T-helper 1 cell treated with Interleukin-12 subunit alpha and Interleukin-12 subunit beta and Interleukin-4 antibody, amounts not matched to agents 30 μg/mL and 1 μg/mL, for 36 hours (primary cell): ENCODE results near the gene KIF1A.

Experiments
- H3K27ac Mint-ChIP-seq: one replicate; pipeline ENCODE4 v1.8.0; 2021; ENCODE audit warnings: mild to moderate bottlenecking, mixed read lengths
- H3K27me3 Mint-ChIP-seq: one replicate; pipeline ENCODE4 v1.8.0; 2021; ENCODE audit warnings: low read depth, mixed read lengths
- H3K36me3 Mint-ChIP-seq: one replicate; pipeline ENCODE4 v1.8.0; 2021; ENCODE audit warnings: low read depth, mixed read lengths
- H3K4me1 Mint-ChIP-seq: one replicate; pipeline ENCODE4 v1.8.0; 2021; ENCODE audit warnings: low read depth, mixed read lengths
- H3K4me3 Mint-ChIP-seq: one replicate; pipeline ENCODE4 v1.8.0; 2021; ENCODE audit warnings: mild to moderate bottlenecking, moderate library complexity, mixed read lengths
- H3K9me3 Mint-ChIP-seq: one replicate; pipeline ENCODE4 v1.8.0; 2021; ENCODE audit warnings: mixed read lengths

KIF1A gene

GRCh38 chr2:240728361-240728760, 91.7 kb downstream of the KIF1A start:
- Mint-ChIP-seq H3K27me3 (no peaks in the 10 kb centered on the region), H3K36me3 (no peaks in the 10 kb centered on the region), H3K9me3 (no peaks in the 10 kb centered on the region), H3K4me3 (no peak overlapping the region), H3K4me1 (no peaks in the 10 kb centered on the region), H3K27ac (no peak overlapping the region)

- no peaks in the 10 kb centered on the region for H3K36me3 Mint-ChIP-seq
- no peak overlapping the region for H3K27ac Mint-ChIP-seq
- H3K4me1 Mint-ChIP-seq, result no peaks in the 10 kb centered on the region
- H3K4me3 Mint-ChIP-seq, result no peak overlapping the region
- no peaks in the 10 kb centered on the region for H3K9me3 Mint-ChIP-seq
- H3K27me3 Mint-ChIP-seq, result no peaks in the 10 kb centered on the region
Measured at GRCh38 chr2:240727913-240728312, 92.1 kb downstream of the KIF1A start.

- no peak overlapping the region for H3K27ac Mint-ChIP-seq
- no peaks in the 10 kb centered on the region for H3K9me3 Mint-ChIP-seq
- H3K27me3 Mint-ChIP-seq, result no peaks in the 10 kb centered on the region
- H3K36me3 Mint-ChIP-seq, result no peaks in the 10 kb centered on the region
- H3K4me3 Mint-ChIP-seq, result no peak overlapping the region
- H3K4me1 Mint-ChIP-seq, result no peaks in the 10 kb centered on the region
Measured at GRCh38 chr2:240727439-240727838, 92.6 kb downstream of the KIF1A start.

GRCh38 chr2:240726876-240727275, 93.1 kb downstream of the KIF1A start:
- no peaks in the 10 kb centered on the region for H3K36me3 Mint-ChIP-seq
- H3K27ac Mint-ChIP-seq, result no peak overlapping the region
- H3K4me1 Mint-ChIP-seq, result no peaks in the 10 kb centered on the region
- H3K27me3 Mint-ChIP-seq, result no peaks in the 10 kb centered on the region
- no peaks in the 10 kb centered on the region for H3K9me3 Mint-ChIP-seq
- H3K4me3 Mint-ChIP-seq, result no peak overlapping the region

GRCh38 chr2:240725671-240726070, 94.3 kb downstream of the KIF1A start:
- no peaks in the 10 kb centered on the region for H3K4me1 Mint-ChIP-seq
- no peaks in the 10 kb centered on the region for H3K36me3 Mint-ChIP-seq
- no peaks in the 10 kb centered on the region for H3K27me3 Mint-ChIP-seq
- H3K27ac Mint-ChIP-seq, result no peak overlapping the region
- no peak overlapping the region for H3K4me3 Mint-ChIP-seq
- no peaks in the 10 kb centered on the region for H3K9me3 Mint-ChIP-seq

GRCh38 chr2:240725266-240725665, 94.8 kb downstream of the KIF1A start:
- Mint-ChIP-seq H3K27me3 (no peaks in the 10 kb centered on the region), H3K36me3 (no peaks in the 10 kb centered on the region), H3K9me3 (no peaks in the 10 kb centered on the region)

GRCh38 chr2:240724431-240724830, 95.6 kb downstream of the KIF1A start:
- Mint-ChIP-seq H3K9me3 (no peaks in the 10 kb centered on the region), H3K36me3 (no peaks in the 10 kb centered on the region), H3K4me3 (no peak overlapping the region), H3K27me3 (no peaks in the 10 kb centered on the region), H3K4me1 (no peaks in the 10 kb centered on the region), H3K27ac (no peak overlapping the region)

More at GRCh38 chr2:240725266-240725665, 94.8 kb downstream of the KIF1A start:
- Mint-ChIP-seq H3K4me1 (no peaks in the 10 kb centered on the region), H3K4me3 (no peak overlapping the region), H3K27ac (no peak overlapping the region)

GRCh38 chr2:240723851-240724250, 96.2 kb downstream of the KIF1A start:
- no peaks in the 10 kb centered on the region for H3K36me3 Mint-ChIP-seq
- no peak overlapping the region for H3K27ac Mint-ChIP-seq
- H3K27me3 Mint-ChIP-seq, result no peaks in the 10 kb centered on the region
- no peaks in the 10 kb centered on the region for H3K4me1 Mint-ChIP-seq
- no peak overlapping the region for H3K4me3 Mint-ChIP-seq
- H3K9me3 Mint-ChIP-seq, result no peaks in the 10 kb centered on the region

GRCh38 chr2:240722796-240723735, 97.0 kb downstream of the KIF1A start:
- H3K36me3 Mint-ChIP-seq, result no peaks in the 10 kb centered on the region
- H3K9me3 Mint-ChIP-seq, result no peaks in the 10 kb centered on the region
- no peaks in the 10 kb centered on the region for H3K4me1 Mint-ChIP-seq
- H3K4me3 Mint-ChIP-seq, result no peak overlapping the region
- no peaks in the 10 kb centered on the region for H3K27me3 Mint-ChIP-seq
- no peak overlapping the region for H3K27ac Mint-ChIP-seq

- no peak overlapping the region for H3K27ac Mint-ChIP-seq
- no peaks in the 10 kb centered on the region for H3K36me3 Mint-ChIP-seq
- H3K4me1 Mint-ChIP-seq, result no peaks in the 10 kb centered on the region
- no peaks in the 10 kb centered on the region for H3K9me3 Mint-ChIP-seq
- H3K4me3 Mint-ChIP-seq, result no peak overlapping the region
- H3K27me3 Mint-ChIP-seq, result no peaks in the 10 kb centered on the region
Measured at GRCh38 chr2:240722376-240722775, 97.6 kb downstream of the KIF1A start.

- Mint-ChIP-seq H3K4me3 (no peak overlapping the region), H3K36me3 (no peaks in the 10 kb centered on the region), H3K27me3 (no peaks in the 10 kb centered on the region), H3K4me1 (no peaks in the 10 kb centered on the region), H3K27ac (no peak overlapping the region), H3K9me3 (no peaks in the 10 kb centered on the region)
Measured at GRCh38 chr2:240721596-240722180, 98.3 kb downstream of the KIF1A start.

GRCh38 chr2:240720686-240721595, 99.1 kb downstream of the KIF1A start:
- Mint-ChIP-seq H3K36me3 (no peaks in the 10 kb centered on the region), H3K4me3 (no peak overlapping the region), H3K4me1 (no peaks in the 10 kb centered on the region), H3K27me3 (no peaks in the 10 kb centered on the region), H3K9me3 (no peaks in the 10 kb centered on the region), H3K27ac (no peak overlapping the region)

- Mint-ChIP-seq H3K4me3 (no peak overlapping the region), H3K4me1 (no peaks in the 10 kb centered on the region)
Measured at GRCh38 chr2:240719676-240720545, 100.1 kb downstream of the KIF1A start.

More at GRCh38 chr2:240719676-240720545, 100.1 kb downstream of the KIF1A start:
- H3K27me3 Mint-ChIP-seq, result no peaks in the 10 kb centered on the region
- H3K27ac Mint-ChIP-seq, result no peak overlapping the region
- no peaks in the 10 kb centered on the region for H3K36me3 Mint-ChIP-seq
- no peaks in the 10 kb centered on the region for H3K9me3 Mint-ChIP-seq
